Astrocyte (in vitro differentiated cells and primary cell): ENCODE data around the gene CIAO3. TPM values are rescaled to one million over a fixed set of nuclear protein-coding genes. Genes with fewer than 3 reads are reported as not detected.
A peak's percentile ranks its signal among the peaks of the same experiment; 100 is the strongest.

Source experiments
- DNase-seq: peaks from one replicate; pipeline ENCODE4 v3.0.0-alpha.2; 2010; ENCODE audit warnings: low read depth
- FAIRE-seq: peaks from 2 replicates; lab custom pipeline; 2011; peaks lifted over from hg19 to GRCh38; lab: Jason Lieb, UNC
- H2AFZ ChIP-seq: 2 replicates; pipeline ENCODE4 v1.6.0; 2012; ENCODE audit warnings: low read depth, low read length, inconsistent platforms
- H3K27ac ChIP-seq: 2 replicates; pipeline ENCODE4 v1.5.1; 2011; ENCODE audit warnings: low read depth, low read length, inconsistent platforms
- H3K27me3 ChIP-seq: 2 replicates; pipeline ENCODE4 v1.6.0; 2011; ENCODE audit warnings: low read length, inconsistent platforms; ENCODE audit not compliant: insufficient read depth
- H3K36me3 ChIP-seq: 2 replicates; pipeline ENCODE4 v1.5.1; 2011; ENCODE audit warnings: low read length, inconsistent platforms; ENCODE audit not compliant: insufficient read depth
- H3K4me1 ChIP-seq: 2 replicates; pipeline ENCODE4 v1.5.1; 2011; ENCODE audit warnings: low read length, inconsistent platforms; ENCODE audit not compliant: insufficient read depth
- H3K4me2 ChIP-seq: 2 replicates; pipeline ENCODE4 v1.6.0; 2012; ENCODE audit warnings: low read length, inconsistent platforms
- H3K4me3 ChIP-seq: 2 replicates; pipeline ENCODE4 v1.5.1; 2011; ENCODE audit warnings: low read depth, mild to moderate bottlenecking, low read length, inconsistent platforms; ENCODE audit not compliant: insufficient read depth
- H3K79me2 ChIP-seq: 2 replicates; pipeline ENCODE4 v1.6.0; 2012; ENCODE audit warnings: mild to moderate bottlenecking, low read length, inconsistent platforms; ENCODE audit not compliant: insufficient read depth
- H3K9ac ChIP-seq: 2 replicates; pipeline ENCODE4 v1.6.0; 2012; ENCODE audit warnings: mild to moderate bottlenecking, low read length, inconsistent platforms
- H3K9me3 ChIP-seq: 2 replicates; pipeline ENCODE4 v1.5.1; 2012; ENCODE audit warnings: low read depth, mild to moderate bottlenecking, low read length, inconsistent platforms; ENCODE audit not compliant: insufficient read depth
- H4K20me1 ChIP-seq: 2 replicates; pipeline ENCODE4 v1.6.0; 2012; ENCODE audit warnings: low read length, inconsistent platforms; ENCODE audit not compliant: insufficient read depth
- H3K27ac Mint-ChIP-seq: one replicate; pipeline ENCODE4 v1.8.0; 2021; ENCODE audit warnings: mild to moderate bottlenecking, mixed read lengths; ENCODE audit not compliant: unreplicated experiment
- H3K27me3 Mint-ChIP-seq: one replicate; pipeline ENCODE4 v1.8.0; 2021; ENCODE audit warnings: low read depth, mixed read lengths; ENCODE audit not compliant: unreplicated experiment
- H3K36me3 Mint-ChIP-seq: one replicate; pipeline ENCODE4 v1.8.0; 2021; ENCODE audit warnings: low read depth, mixed read lengths; ENCODE audit not compliant: unreplicated experiment
- H3K4me1 Mint-ChIP-seq: one replicate; pipeline ENCODE4 v1.8.0; 2021; ENCODE audit warnings: low read depth, mixed read lengths; ENCODE audit not compliant: unreplicated experiment
- H3K4me3 Mint-ChIP-seq: one replicate; pipeline ENCODE4 v1.8.0; 2021; ENCODE audit warnings: mild to moderate bottlenecking, moderate library complexity, mixed read lengths; ENCODE audit not compliant: unreplicated experiment
- H3K9me3 Mint-ChIP-seq: one replicate; pipeline ENCODE4 v1.8.0; 2021; ENCODE audit warnings: mild to moderate bottlenecking, mixed read lengths; ENCODE audit not compliant: unreplicated experiment
- CTCF ChIP-seq: IDR thresholded peaks from 2 replicates; pipeline ENCODE4 v1.5.1; 2011; ENCODE audit warnings: low read depth, mild to moderate bottlenecking, inconsistent platforms, low read length, moderate library complexity; ENCODE audit not compliant: insufficient read depth
- EZH2 ChIP-seq: IDR thresholded peaks from 2 replicates; pipeline ENCODE4 v1.6.1; 2012; ENCODE audit warnings: mild to moderate bottlenecking, low read length, inconsistent platforms; ENCODE audit not compliant: insufficient read depth
- total RNA-seq: library from RNA; stranded (reverse); gene quantifications from 2 replicates; pipeline ENCODE4 v1.2.1, GENCODE V29; 2021

The CIAO3 gene
- total RNA-seq, 1 donor from 2014 or later = 19.6 TPM

- no peaks in the 10 kb centered on the region for H3K9me3 ChIP-seq
- H3K4me3 ChIP-seq = no peak overlapping the region
- Mint-ChIP-seq H3K4me1 (no peaks in the 10 kb centered on the region), H3K27ac (no peak overlapping the region), H3K36me3 (no peaks in the 10 kb centered on the region), H3K27me3 (no peaks in the 10 kb centered on the region), H3K4me3 (no peak overlapping the region), H3K9me3 (no peaks in the 10 kb centered on the region)
- TF ChIP-seq CTCF (no peak), EZH2 (no peak)
- no peaks in the 10 kb centered on the region for H3K79me2 ChIP-seq
- FAIRE-seq = no peak
- H3K9ac ChIP-seq = no peak overlapping the region
- no peak overlapping the region for H3K4me2 ChIP-seq
- peaks cover 23% of the 10 kb centered on the region for H4K20me1 ChIP-seq
- H3K27ac ChIP-seq = no peak overlapping the region
- DNase-seq = no peak
- no peaks in the 10 kb centered on the region for H3K27me3 ChIP-seq
- peaks cover 30% of the 10 kb centered on the region for H3K4me1 ChIP-seq
- H2AFZ ChIP-seq = no peak overlapping the region
- H3K36me3 ChIP-seq = no peaks in the 10 kb centered on the region
These were observed 17.1 kb downstream of the CIAO3 start for GRCh38 chr16:723695-724094.

GRCh38 chr16:722835-723633 is 17.8 kb downstream of the CIAO3 start:
- no peaks in the 10 kb centered on the region for H3K36me3 ChIP-seq
- no peak overlapping the region for H3K4me3 ChIP-seq
- Mint-ChIP-seq H3K27ac (no peak overlapping the region), H3K4me3 (peak overlapping the region; percentile 50), H3K9me3 (no peaks in the 10 kb centered on the region), H3K36me3 (no peaks in the 10 kb centered on the region), H3K4me1 (no peaks in the 10 kb centered on the region), H3K27me3 (no peaks in the 10 kb centered on the region)
- no peak overlapping the region for H2AFZ ChIP-seq
- H3K27me3 ChIP-seq = no peaks in the 10 kb centered on the region
- no peak overlapping the region for H3K4me2 ChIP-seq
- H3K27ac ChIP-seq = no peak overlapping the region
- FAIRE-seq (no peak), DNase-seq (no peak)
- no peaks in the 10 kb centered on the region for H3K9me3 ChIP-seq
- no peak for TF ChIP-seq EZH2
- no peak for TF ChIP-seq CTCF
- H4K20me1 ChIP-seq = peaks cover 30% of the 10 kb centered on the region
- no peaks in the 10 kb centered on the region for H3K79me2 ChIP-seq
- peaks cover 27% of the 10 kb centered on the region for H3K4me1 ChIP-seq
- H3K9ac ChIP-seq = no peak overlapping the region
